A204.1 (cell line): ENCODE data around the gene ADD2.

Source experiments
- FAIRE-seq: peaks from 2 replicates; lab custom pipeline; 2012; peaks lifted over from hg19 to GRCh38; lab: Jason Lieb, UNC

Gene ADD2

GRCh38 chr2:70702711-70703395 lies 65.1 kb downstream of the ADD2 start:
- FAIRE-seq = no peak

- no peak for FAIRE-seq
These were observed 69.2 kb downstream of the ADD2 start for GRCh38 chr2:70698847-70699246.

- no peak for FAIRE-seq
These were observed 70.2 kb downstream of the ADD2 start for GRCh38 chr2:70697603-70698383.

DNA sequence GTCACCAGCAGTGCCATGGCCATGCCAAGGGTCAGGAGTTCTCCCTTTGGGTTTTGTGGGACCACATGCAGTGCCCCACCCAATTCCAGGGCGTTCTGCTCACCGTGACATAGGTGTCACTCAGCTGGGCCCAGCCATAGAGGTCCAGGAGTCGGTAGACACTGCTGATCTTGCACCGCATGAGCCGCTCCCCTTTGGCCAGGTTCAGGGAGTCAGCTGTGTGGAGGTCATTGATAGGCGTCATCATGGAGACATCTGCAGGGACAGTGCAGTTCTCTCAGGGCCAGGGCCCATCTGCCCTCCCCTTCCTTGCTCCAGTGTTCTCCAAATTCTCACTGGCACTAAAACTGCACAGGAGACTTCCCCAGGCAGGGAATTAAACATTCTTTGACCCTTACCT lies 71.9 kb downstream of the ADD2 start:
- no peak for FAIRE-seq

GRCh38 chr2:70692256-70692655 lies 75.7 kb downstream of the ADD2 start:
- FAIRE-seq = no peak

- no peak for FAIRE-seq
These were observed 76.4 kb downstream of the ADD2 start for GRCh38 chr2:70691497-70692140.

GRCh38 chr2:70690846-70691245 lies 77.2 kb downstream of the ADD2 start:
- FAIRE-seq = no peak

- no peak for FAIRE-seq
These were observed 79.6 kb downstream of the ADD2 start for GRCh38 chr2:70688427-70688826.

DNA sequence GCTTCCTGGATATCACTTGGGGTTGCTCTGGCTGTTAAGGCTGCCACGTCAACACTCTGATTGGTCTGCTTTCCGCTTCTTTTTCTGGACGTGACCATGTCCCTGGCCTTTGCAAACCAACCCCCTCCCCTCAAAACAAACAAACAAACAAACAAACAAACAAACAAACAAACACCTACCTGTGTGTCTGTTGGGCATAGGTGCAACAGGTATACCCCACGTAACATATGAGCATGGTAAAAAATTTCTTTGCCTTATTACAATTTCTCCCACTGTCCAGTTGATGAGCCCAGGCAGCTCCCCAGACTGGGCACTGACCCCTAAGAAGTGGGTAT lies 80.6 kb downstream of the ADD2 start:
- no peak for FAIRE-seq

DNA sequence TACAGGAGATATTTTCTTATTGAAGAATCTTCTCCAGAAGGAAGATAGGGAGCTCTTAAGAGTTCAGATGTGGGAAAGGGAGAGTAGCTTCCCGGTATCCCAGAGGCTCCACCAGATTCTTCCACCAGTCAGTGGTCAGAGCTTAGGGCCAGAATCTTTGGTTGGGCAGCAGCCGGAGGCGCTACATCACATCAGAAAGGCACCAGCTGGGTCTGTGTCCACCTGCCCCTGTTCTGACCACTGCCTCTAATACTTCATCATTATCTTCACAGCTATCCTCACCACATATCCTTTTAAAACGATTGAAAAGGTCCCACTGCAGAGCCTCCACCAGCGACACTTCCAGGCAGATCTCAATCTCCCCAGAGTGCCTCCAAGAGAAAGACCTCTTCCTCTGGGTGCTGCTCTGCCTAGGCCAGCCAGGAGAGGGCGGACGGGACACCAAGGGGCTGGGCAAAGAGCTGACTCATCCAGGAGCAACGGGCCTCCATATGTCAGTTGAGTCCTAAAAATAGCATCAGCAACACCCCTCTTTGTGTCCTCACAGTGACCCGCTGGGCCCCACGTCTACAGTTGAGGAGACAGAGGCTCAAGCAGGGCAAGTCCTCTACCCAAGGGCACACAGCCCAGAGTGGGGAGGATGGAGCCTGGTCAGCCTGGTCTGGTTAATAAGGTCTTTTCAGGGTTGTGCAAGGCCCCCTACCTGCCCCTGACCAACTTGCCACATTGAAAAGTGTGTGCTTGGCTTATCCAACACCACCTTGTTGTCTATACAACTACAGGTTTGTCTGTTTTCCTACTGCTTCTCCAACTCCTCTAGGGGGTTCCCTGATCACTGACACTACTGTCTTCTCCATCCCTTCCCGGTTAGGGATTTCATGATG lies 81.2 kb downstream of the ADD2 start:
- no peak for FAIRE-seq

- FAIRE-seq = no peak
These were observed 82.2 kb downstream of the ADD2 start for GRCh38 chr2:70685771-70686171.

DNA sequence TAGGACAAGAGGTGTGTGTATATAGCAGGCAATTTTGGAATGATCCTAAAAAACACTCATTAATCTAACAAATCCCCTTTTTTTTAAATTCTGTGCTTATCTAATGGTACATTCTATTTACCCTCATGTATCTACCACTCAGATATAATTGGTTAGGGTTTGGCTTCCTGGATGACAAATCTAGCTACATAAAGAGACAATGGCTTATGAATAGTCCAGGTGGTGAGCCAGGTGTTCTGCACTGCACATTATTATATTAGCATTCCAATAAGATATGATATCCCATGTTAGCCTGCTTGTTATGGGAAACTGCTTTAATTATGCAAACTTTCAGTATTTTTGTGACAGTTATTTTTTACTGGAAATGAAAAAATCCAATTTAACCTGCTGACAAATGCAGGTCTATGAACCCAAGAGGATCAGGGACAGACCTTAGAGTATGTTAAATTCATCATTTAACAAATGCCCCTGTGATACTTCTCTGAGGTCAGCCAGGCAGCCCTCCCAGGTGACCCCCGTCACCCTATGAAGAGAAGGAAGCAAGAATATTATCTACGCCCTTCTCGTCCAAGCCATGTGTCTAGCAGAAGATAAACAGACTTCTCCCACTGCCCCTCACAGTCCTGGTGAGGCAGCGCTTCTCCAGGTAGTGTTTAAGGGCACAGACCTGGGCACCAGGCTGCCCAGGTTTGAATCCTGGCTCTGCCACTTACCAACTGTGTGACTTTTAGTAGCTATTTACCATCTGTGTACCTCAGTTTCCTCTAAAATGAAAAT lies 83.0 kb downstream of the ADD2 start:
- no peak for FAIRE-seq

GRCh38 chr2:70683455-70683854 lies 84.5 kb downstream of the ADD2 start:
- FAIRE-seq = no peak

DNA sequence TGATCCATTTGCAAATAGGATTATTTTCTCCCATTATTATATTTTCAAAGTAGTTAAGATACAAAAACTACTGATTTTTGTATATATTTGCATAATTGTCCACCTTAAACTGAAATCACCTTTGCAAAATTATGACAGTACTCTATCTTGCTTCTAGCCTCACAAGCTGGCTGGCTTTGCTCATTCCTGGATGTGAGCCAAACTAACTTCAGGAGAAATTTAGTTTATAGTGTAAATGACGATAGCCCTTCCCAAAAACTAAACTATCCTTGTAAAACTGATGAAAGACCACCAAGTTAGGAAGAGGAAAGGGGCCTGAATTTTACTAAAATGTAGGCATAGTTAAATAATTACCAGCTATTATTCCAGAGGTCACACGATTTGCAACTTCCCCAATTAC lies 87.3 kb downstream of the ADD2 start:
- no peak for FAIRE-seq

GRCh38 chr2:70679259-70679658 lies 88.7 kb downstream of the ADD2 start:
- no peak for FAIRE-seq

DNA sequence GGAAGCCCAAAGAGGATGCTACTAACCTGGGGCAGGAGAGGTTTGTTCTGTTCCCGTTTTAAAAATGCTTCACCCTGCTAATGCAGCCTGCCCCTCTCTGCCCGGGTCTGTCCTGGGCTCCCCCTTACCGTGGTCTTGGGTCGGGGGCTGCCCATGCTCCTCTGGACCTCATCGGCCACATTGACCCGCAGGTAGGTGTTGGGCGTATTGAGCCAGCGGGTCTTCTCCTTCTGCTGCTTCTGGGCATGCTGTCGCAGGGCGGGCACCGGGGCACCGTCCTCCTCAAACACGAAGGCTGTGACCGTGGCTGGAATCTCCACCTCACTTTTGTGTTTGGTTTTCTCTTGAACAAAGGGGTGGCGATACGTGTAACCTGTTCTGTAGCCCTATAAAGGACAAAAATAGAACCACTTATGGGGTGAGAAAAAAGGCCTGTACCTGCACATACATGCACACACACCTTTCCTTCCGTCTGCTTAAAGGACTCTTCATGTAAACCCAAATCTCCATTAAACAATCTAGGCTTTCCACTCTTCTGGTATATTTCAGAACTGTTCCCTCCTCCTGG lies 89.3 kb downstream of the ADD2 start:
- no peak for FAIRE-seq

GRCh38 chr2:70676301-70677035 lies 91.5 kb downstream of the ADD2 start:
- no peak for FAIRE-seq

GRCh38 chr2:70675862-70676261 lies 92.1 kb downstream of the ADD2 start:
- FAIRE-seq = no peak

GRCh38 chr2:70674636-70675430 lies 93.2 kb downstream of the ADD2 start:
- no peak for FAIRE-seq
